ENCODE results near the gene ADAMTS17.

Gene ADAMTS17

DNA sequence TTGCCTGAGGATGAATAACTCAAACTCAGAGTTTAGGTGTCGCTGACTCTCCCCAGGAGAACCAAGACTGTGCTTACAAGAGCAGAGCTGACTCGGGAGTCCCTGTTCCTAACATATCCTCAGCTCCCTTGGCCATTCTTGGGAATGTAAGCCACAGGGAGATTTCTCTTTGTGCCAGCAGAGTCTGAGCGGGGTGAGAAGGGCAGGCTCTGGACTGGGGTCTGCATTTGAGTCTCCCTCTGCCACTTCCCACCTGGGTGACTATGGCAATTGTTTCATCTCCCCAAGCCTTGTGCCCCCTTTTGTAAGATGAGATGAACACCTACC lies 126.0 kb downstream of the ADAMTS17 start:
- ChIA-PET POLR2A (no interaction called here), CTCF (no interaction called here)
- DNase-seq (ENCODE audit: extremely low spot score), result no peak
- TF ChIP-seq, protein P1, sequence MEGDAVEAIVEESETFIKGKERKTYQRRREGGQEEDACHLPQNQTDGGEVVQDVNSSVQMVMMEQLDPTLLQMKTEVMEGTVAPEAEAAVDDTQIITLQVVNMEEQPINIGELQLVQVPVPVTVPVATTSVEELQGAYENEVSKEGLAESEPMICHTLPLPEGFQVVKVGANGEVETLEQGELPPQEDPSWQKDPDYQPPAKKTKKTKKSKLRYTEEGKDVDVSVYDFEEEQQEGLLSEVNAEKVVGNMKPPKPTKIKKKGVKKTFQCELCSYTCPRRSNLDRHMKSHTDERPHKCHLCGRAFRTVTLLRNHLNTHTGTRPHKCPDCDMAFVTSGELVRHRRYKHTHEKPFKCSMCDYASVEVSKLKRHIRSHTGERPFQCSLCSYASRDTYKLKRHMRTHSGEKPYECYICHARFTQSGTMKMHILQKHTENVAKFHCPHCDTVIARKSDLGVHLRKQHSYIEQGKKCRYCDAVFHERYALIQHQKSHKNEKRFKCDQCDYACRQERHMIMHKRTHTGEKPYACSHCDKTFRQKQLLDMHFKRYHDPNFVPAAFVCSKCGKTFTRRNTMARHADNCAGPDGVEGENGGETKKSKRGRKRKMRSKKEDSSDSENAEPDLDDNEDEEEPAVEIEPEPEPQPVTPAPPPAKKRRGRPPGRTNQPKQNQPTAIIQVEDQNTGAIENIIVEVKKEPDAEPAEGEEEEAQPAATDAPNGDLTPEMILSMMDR (IDR thresholded peaks at IDR 0.05; ENCODE audit: control extremely low read depth, extremely low read depth, low read depth, missing control alignments), result no peak

DNA sequence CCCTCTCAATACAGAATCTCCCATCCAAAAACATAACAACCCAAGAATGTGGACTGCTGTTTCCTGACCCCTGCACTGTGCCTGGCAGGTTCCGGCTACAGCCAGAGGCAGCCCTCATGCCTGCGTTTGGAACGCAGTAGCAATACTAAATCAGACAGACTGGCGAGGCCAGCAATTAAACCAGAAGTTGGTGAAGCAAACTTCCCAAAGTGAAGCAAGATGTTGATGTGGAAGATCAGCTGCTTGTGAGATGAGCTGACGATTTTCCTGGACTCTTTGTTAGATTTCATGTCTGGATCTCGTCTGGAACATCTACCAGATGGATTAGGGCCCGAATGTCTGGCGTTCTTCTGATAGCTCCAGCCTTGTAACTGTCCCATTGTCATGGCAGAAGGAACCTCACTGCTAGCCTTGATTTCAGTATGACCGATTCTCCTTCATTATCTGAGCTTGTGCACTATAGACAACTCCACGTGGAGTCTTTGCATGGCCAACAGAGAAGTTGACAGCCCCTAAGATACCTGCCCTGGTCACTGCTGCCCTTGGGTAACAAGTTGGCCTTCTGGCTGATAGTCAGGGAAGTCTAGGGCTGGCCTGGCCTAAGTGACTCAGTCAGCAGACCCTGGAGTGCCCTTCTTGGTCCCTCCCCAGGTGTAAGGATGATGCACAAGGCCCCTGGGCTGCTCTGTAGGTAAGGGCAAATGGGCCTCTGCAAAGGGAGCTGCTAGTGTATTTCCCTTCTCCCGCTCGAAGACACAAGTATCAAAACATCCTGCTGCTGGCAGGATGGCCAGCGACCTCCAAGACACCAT lies 126.5 kb downstream of the ADAMTS17 start:
- TF ChIP-seq, protein P1 (IDR thresholded peaks at IDR 0.05; ENCODE audit: control extremely low read depth, extremely low read depth, low read depth, missing control alignments), result no peak
- ChIA-PET POLR2A (no interaction called here), CTCF (no interaction called here)
- no peak for DNase-seq (ENCODE audit: extremely low spot score)

DNA sequence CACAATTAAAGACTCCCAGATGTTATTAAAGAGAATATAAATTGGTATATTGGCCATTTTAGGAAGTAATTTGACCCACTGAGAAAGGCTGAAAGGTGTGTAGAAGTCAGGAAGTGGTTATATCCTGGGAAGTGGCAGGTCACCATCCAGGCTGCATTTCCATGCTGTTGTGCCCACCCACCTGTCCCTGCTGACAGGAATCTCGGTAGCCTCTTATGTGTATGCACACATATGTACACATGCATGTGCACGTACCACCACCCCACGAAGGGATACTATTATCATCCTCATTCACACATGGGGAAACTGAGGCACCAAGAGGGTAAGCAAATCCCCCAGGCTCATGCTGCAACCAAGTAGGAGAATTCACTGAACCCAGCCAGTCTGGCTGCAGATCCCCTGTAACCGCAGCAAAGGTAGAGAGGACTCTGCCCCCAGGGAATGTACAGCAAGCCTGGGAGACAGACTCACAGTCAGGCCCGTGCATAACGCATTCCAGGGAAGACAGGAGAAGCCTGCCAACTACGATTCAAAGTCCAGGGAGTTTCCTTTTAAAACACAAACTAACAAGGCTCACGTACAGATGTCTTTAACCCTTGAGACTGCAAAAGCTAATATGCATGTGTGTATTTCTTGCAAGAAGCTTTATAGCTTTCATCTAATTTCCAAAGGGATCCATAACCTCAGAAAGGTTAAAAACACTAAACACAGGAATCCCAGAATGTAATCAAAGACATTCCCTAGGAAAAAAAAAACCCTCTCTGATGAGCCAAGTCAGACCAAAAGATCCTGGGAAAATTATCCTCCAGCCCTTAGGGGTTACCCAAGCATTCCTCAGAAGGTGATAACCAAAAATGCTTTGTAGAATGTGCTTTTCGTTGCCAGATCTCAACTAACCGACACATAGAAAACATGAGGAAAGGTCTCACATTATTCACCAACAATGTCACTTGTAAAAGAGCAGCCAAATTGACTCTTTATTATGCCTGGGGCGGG lies 129.6 kb downstream of the ADAMTS17 start:
- ChIA-PET CTCF (no interaction called here), POLR2A (no interaction called here)
- TF ChIP-seq, protein P1 (IDR thresholded peaks at IDR 0.05; ENCODE audit: control extremely low read depth, extremely low read depth, low read depth, missing control alignments), result no peak
- no peak for DNase-seq (ENCODE audit: extremely low spot score)

DNA sequence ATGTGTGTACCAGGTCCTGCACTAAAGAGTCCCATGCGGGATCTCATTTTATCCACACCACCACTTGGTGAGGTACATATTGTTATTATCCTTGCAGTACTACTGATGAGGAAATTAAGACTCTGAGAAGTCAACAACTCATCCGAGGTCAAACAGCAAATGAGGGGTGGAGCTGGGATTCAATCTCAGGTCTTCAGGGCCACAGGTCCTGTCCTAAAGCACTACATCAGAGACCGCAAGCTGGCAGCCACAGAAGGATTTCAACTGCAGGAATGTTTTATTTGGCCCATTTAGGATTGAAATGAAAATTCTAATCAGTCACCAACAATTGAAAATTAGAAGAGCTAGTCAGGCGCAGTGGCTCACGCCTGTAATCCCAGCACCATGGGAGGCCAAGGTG lies 131.4 kb downstream of the ADAMTS17 start:
- ChIA-PET CTCF (no interaction called here), POLR2A (no interaction called here)
- TF ChIP-seq, protein P1 (IDR thresholded peaks at IDR 0.05; ENCODE audit: control extremely low read depth, extremely low read depth, low read depth, missing control alignments), result no peak
- DNase-seq (ENCODE audit: extremely low spot score), result no peak

DNA sequence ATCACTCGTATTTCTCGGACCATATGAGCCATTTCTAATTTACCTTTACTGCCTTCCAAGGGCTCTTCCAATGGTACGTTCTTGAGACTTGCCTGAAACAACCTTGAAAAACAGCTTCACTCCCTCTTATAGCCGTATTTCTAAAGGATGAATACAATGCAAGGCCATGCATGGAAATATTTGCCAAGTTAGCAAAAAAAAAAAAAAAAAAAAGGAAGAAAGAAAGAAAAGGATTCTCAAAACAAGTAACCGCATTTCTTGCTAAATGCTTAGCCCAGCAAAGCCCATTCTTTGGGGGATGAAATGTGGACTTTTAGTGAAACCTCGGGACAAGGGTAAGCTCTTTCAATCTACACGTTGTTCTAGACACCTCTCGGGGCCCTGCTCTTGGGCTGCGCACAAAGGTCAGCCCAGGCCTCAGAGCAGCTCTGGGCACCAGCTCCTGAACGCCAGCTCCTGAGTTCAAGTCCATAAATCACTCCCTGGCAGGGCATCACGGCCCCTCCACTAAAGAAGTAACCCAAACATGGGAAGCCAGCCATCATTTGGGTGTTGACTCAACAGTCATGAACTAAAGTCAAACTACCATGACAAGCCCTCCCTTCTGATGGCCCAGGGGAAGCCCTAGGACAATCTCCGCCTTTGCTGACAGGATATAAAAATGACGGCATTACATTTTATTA lies 132.7 kb downstream of the ADAMTS17 start:
- TF ChIP-seq, protein P1 (IDR thresholded peaks at IDR 0.05; ENCODE audit: control extremely low read depth, extremely low read depth, low read depth, missing control alignments), result no peak
- CTCF ChIA-PET, result no interaction called here
- DNase-seq (ENCODE audit: extremely low spot score), result no peak
- POLR2A ChIA-PET, result no interaction called here

DNA sequence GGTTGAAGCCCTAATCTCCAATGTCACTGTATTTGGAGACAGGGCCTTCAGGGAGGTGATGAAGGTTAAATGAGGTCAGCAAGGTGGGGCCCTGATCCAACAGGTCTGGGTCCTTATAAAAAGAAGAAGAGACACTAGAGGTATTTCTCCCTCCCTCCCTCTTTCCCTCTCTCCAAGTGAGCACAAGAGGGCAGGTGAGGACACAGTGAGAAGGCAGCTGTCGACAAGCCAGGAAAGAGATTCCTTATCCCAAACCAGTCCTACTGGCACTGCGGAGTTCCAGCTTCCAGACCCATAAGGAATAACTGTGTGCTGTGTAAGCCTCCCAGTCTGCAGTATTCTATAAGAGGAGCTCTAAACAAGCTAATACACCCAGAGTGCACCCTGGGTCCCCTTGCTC lies 134.7 kb downstream of the ADAMTS17 start:
- CTCF ChIA-PET, result no interaction called here
- TF ChIP-seq, protein P1 (IDR thresholded peaks at IDR 0.05; ENCODE audit: control extremely low read depth, extremely low read depth, low read depth, missing control alignments), result no peak
- POLR2A ChIA-PET, result no interaction called here
- DNase-seq (ENCODE audit: extremely low spot score), result no peak

Data from GM10248 (cell line).